Rectal smooth muscle tissue (tissue), 1 donor: ENCODE results near the gene UGT2B28.
"Not testable (repeated sequence)": the region's sequence is repeated elsewhere in the genome, so short reads cannot be mapped to it uniquely, and the experiment has no call there.

Source experiments
- H3K27ac ChIP-seq: one replicate; pipeline ENCODE4 v1.7.0; 2013; ENCODE audit warnings: low read depth, low read length, inconsistent platforms
- H3K27me3 ChIP-seq: one replicate; pipeline ENCODE4 v1.7.0; 2013; ENCODE audit warnings: low read length; ENCODE audit not compliant: control insufficient read depth, insufficient read depth
- H3K36me3 ChIP-seq: one replicate; pipeline ENCODE4 v1.7.0; 2013; ENCODE audit warnings: low read length; ENCODE audit not compliant: control insufficient read depth, insufficient read depth
- H3K4me1 ChIP-seq: one replicate; pipeline ENCODE4 v1.7.0; 2013; ENCODE audit warnings: low read length; ENCODE audit not compliant: control insufficient read depth, insufficient read depth
- H3K4me3 ChIP-seq: one replicate; pipeline ENCODE4 v1.7.0; 2013; ENCODE audit warnings: low read length
- H3K9ac ChIP-seq: one replicate; pipeline ENCODE4 v1.7.0; 2013; ENCODE audit warnings: low read length

The UGT2B28 gene

DNA sequence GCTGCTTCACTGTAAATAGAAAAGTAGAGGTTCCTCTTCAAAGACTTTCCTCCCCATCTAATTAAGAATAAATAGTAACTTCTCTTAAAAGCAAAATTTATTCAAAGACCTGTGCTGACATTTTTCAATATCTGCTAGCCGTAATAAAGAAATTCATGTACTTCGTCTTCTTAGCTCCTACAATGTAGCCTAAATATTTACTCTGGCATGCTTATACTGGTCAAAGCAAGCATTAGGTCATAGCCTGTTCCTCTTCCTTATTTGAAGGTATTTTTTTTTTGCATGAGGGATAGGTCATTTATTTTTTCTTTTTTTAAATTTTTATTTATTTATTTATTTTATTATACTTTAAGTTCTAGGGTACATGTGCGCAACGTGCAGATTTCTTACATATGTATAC, 30.0 kb downstream of the UGT2B28 start:
- not testable (repeated sequence) for H3K4me1 ChIP-seq, H3K4me3 ChIP-seq, H3K9ac ChIP-seq, H3K27me3 ChIP-seq, H3K27ac ChIP-seq, H3K36me3 ChIP-seq

DNA sequence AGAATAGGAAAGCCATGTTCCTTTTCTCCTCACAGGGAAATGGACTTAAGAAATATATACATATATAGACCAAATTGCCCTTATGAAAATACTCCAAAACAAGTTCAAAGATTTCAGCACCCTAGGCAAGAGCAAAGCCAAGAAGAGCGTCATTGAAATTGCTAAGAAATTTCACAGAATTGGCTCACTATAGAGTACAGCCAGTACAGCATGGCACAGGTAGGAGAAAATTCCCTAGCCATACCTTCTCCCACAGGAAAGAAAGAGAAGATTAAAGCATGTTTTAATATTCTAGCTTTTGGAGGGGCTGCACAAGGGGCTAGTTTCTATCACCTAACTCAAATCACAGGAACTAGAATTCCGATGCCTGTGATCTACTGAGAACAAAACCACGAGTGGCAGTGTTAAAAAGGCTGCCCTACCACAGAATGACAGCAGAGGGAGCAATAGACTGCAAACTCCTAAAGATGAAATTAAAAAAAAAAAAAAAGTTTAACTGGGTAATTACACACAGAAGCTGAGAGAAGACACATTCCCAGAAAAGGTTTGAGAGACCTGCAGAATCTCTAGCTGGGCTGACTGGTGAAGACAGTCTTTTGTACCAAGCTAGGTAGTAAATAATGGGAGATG, 37.5 kb downstream of the UGT2B28 start:
- H3K36me3 ChIP-seq, H3K4me1 ChIP-seq, H3K27me3 ChIP-seq, H3K4me3 ChIP-seq, H3K27ac ChIP-seq, H3K9ac ChIP-seq: not testable (repeated sequence)

GRCh38 chr4:69321153-69321729, 41.0 kb downstream of the UGT2B28 start:
- Histone ChIP-seq H3K36me3 (no peaks in the 10 kb centered on the region), H3K4me3 (no peak overlapping the region), H3K4me1 (no peaks in the 10 kb centered on the region), H3K27ac (no peak overlapping the region), H3K9ac (no peak overlapping the region), H3K27me3 (no peaks in the 10 kb centered on the region)

DNA sequence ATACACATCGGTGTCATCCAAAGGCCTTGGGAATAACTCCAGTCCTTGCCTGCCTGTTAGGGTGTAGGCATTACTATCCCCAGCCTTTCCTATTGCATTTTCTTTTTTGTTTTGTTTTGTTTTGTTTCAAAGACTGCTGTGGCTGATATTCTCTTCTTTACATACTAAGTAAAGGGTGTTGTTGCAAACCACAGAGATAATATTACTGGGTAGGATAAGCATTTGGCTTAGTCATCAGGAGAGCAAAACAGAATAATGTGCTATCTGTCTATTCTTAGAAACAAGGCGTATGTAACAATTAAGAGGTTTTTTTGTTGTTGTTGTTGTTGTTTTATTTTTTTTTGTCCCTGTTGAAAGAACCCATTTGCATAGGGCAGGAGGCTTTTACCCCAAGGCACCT, 41.8 kb downstream of the UGT2B28 start:
- H3K9ac ChIP-seq, result no peak overlapping the region
- no peak overlapping the region for H3K4me3 ChIP-seq
- H3K27ac ChIP-seq, result no peak overlapping the region
- H3K27me3 ChIP-seq, result no peaks in the 10 kb centered on the region
- H3K36me3 ChIP-seq, result no peaks in the 10 kb centered on the region
- no peaks in the 10 kb centered on the region for H3K4me1 ChIP-seq

GRCh38 chr4:69323284-69323683, 43.0 kb downstream of the UGT2B28 start:
- Histone ChIP-seq H3K4me3 (no peak overlapping the region), H3K4me1 (no peaks in the 10 kb centered on the region), H3K36me3 (no peaks in the 10 kb centered on the region), H3K9ac (no peak overlapping the region), H3K27ac (no peak overlapping the region), H3K27me3 (no peaks in the 10 kb centered on the region)

- no peaks in the 10 kb centered on the region for H3K36me3 ChIP-seq
- H3K27ac ChIP-seq, result no peak overlapping the region
- H3K4me1 ChIP-seq, result no peaks in the 10 kb centered on the region
- H3K4me3 ChIP-seq, result no peak overlapping the region
- H3K9ac ChIP-seq, result no peak overlapping the region
- H3K27me3 ChIP-seq, result no peaks in the 10 kb centered on the region
These were observed 50.2 kb downstream of the UGT2B28 start for GRCh38 chr4:69330345-69331047.

GRCh38 chr4:69331304-69331703, 51.0 kb downstream of the UGT2B28 start:
- not testable (repeated sequence) for H3K4me1 ChIP-seq, H3K4me3 ChIP-seq, H3K36me3 ChIP-seq, H3K27ac ChIP-seq, H3K27me3 ChIP-seq, H3K9ac ChIP-seq

DNA sequence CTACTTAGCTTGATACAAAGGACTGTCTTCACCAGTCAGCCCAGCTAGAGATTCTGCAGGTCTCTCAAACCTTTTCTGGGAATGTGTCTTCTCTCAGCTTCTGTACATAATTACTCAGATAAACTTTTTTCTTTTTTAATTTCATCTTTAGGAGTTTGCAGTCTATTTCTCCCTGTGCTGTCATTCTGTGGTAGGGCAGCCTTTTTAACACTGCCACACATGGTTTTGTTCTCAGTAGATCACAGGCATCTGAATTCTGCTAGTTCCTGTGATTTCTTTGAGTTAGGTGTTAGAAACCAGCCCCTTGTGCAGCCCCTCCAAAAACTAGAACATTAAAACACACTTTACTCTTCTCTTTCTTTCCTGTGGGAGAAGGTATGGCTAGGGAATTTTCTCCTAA, 55.2 kb downstream of the UGT2B28 start:
- H3K4me1 ChIP-seq, H3K9ac ChIP-seq, H3K4me3 ChIP-seq, H3K27ac ChIP-seq, H3K27me3 ChIP-seq, H3K36me3 ChIP-seq: not testable (repeated sequence)

GRCh38 chr4:69343114-69343513, 62.8 kb downstream of the UGT2B28 start:
- H3K4me1 ChIP-seq, H3K36me3 ChIP-seq, H3K27ac ChIP-seq: not testable (repeated sequence)

DNA sequence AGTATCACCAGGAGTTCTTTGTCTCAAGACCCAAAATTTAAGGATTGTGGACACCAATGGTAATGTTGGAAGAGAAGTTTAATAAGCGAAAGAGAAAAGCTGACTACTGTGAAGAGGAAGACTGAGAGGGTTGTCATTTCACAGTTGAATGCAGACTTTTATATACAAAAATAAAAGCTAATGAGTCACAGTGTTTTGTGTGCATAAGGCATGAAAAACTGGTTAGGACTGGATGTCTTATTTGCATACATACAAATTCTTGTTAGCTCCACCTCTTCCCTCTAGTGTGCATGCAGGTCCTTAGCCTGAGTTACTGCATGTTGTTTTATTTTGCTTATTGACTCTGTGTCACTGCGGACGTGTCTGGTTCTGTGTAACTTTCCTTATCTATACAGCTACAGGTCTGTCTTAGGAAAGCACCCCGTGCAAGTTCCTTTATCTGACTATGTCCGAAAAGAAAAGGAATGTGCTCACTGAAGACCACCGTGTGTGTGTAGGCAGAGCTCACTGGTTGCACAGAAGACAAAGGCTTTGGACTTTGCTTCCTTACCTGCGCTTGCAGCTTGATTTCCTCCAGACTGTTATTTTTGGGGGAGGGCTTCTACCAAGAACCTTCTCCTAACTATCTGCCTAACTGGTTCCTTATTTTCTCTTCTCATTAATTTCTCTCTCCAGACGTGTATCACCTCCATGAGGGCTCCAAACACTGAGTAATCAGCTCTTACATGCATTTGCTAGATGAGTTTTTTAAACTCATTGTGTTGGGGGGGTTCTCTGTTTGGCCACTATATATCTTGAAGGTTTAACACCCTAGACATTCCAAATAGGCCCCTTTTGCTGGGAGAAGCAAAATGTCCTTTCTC, 63.5 kb downstream of the UGT2B28 start:
- not testable (repeated sequence) for H3K27me3 ChIP-seq, H3K36me3 ChIP-seq, H3K9ac ChIP-seq, H3K27ac ChIP-seq, H3K4me3 ChIP-seq, H3K4me1 ChIP-seq

More at GRCh38 chr4:69343114-69343513, 62.8 kb downstream of the UGT2B28 start:
- not testable (repeated sequence) for H3K27me3 ChIP-seq, H3K9ac ChIP-seq, H3K4me3 ChIP-seq
